Measurements from ENCODE around the gene POM121L2.

DNA sequence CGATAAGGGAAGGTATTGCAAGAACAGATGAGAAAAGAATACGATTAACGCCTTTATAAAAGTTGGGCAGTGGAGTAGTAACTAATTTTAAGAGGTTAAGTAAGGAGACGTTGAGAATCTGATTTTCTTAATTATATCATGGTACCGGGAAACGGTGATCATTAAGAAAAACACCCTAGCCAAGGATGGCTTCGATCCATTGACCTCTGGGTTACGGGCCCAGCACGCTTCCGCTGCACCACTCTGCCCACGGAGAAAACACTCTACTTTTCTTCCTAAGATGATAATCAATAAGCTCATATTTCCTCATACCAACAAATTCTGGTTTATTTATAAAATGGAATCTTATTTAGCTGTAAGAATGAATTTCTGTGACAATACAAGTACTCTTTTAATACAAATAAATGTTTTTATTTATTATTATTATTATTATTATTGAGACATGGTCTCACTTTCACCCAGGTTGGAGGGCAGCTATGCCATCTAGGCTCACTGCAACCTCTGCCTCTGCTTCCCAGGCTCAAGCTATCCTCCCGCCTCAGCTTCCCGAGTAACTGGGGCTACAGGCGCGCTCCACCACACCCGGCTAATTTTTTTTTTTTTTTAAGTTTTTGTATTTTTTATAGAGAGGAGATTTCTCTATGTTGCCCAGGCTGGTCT lies 8.3 kb downstream of the POM121L2 start:
- TF ChIP-seq, protein P1, sequence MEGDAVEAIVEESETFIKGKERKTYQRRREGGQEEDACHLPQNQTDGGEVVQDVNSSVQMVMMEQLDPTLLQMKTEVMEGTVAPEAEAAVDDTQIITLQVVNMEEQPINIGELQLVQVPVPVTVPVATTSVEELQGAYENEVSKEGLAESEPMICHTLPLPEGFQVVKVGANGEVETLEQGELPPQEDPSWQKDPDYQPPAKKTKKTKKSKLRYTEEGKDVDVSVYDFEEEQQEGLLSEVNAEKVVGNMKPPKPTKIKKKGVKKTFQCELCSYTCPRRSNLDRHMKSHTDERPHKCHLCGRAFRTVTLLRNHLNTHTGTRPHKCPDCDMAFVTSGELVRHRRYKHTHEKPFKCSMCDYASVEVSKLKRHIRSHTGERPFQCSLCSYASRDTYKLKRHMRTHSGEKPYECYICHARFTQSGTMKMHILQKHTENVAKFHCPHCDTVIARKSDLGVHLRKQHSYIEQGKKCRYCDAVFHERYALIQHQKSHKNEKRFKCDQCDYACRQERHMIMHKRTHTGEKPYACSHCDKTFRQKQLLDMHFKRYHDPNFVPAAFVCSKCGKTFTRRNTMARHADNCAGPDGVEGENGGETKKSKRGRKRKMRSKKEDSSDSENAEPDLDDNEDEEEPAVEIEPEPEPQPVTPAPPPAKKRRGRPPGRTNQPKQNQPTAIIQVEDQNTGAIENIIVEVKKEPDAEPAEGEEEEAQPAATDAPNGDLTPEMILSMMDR (IDR thresholded peaks at IDR 0.05) = no peak
- no peak for TF ChIP-seq POLR2A (IDR thresholded peaks at IDR 0.05)

All from tibial nerve (tissue), 3 donors.